Astrocyte of the cerebellum (primary cell): ENCODE data around the gene WWOX.
A peak's percentile ranks its signal among the peaks of the same experiment; 100 is the strongest.

ENCODE experiments used
- DNase-seq: peaks from one replicate; pipeline ENCODE4 v3.0.0-alpha.2; 2011; ENCODE audit warnings: low read depth
- H3K4me3 ChIP-seq: 2 replicates; pipeline ENCODE4 v1.5.1; 2011; ENCODE audit warnings: mild to moderate bottlenecking, low read depth, low read length, moderate library complexity
- CTCF ChIP-seq: IDR thresholded peaks from 2 replicates; pipeline ENCODE4 v1.5.1; 2012; ENCODE audit warnings: low read length, low read depth, moderate library complexity, mild to moderate bottlenecking; ENCODE audit errors: missing control alignments
- in situ Hi-C: cut with HindIII; loops from 2 replicates; pipeline ENCODE4 v1.10.0; 2017; ENCODE audit warnings: low sequenced_read_pairs

WWOX gene

GRCh38 chr16:78620291-78620690 is 520.8 kb downstream of the WWOX start:
- H3K4me3 ChIP-seq = no peak overlapping the region
- in situ Hi-C loops = no loop called here
- TF ChIP-seq CTCF = no peak
- no peak for DNase-seq

GRCh38 chr16:78623796-78624195 is 524.3 kb downstream of the WWOX start:
- TF ChIP-seq CTCF = no peak
- no peak for DNase-seq
- H3K4me3 ChIP-seq = no peak overlapping the region
- in situ Hi-C loops = no loop called here

GRCh38 chr16:78624366-78624765 is 524.9 kb downstream of the WWOX start:
- in situ Hi-C loops = no loop called here
- no peak overlapping the region for H3K4me3 ChIP-seq
- DNase-seq = no peak
- no peak for TF ChIP-seq CTCF

GRCh38 chr16:78628461-78629045 is 529.1 kb downstream of the WWOX start:
- TF ChIP-seq CTCF = no peak
- DNase-seq = peak; percentile 49
- in situ Hi-C loops = no loop called here
- H3K4me3 ChIP-seq = no peak overlapping the region

- no peak for DNase-seq
- no peak overlapping the region for H3K4me3 ChIP-seq
- TF ChIP-seq CTCF = no peak
- in situ Hi-C loops = no loop called here
Observed at GRCh38 chr16:78629173-78629572, 529.7 kb downstream of the WWOX start.

GRCh38 chr16:78630102-78630501 is 530.6 kb downstream of the WWOX start:
- in situ Hi-C loops = no loop called here
- TF ChIP-seq CTCF = no peak
- no peak overlapping the region for H3K4me3 ChIP-seq
- DNase-seq = no peak

- in situ Hi-C loops = no loop called here
- no peak for TF ChIP-seq CTCF
- H3K4me3 ChIP-seq = no peak overlapping the region
- DNase-seq = no peak
Observed at GRCh38 chr16:78633551-78633950, 534.1 kb downstream of the WWOX start.
